ENCODE measurements around the gene CLSTN1.
"Not testable (repeated sequence)": the region's sequence is repeated elsewhere in the genome, so short reads cannot be mapped to it uniquely, and the experiment has no call there.

CLSTN1 gene

GRCh38 chr1:9761855-9762254 lies 61.9 kb downstream of the CLSTN1 start:
- H3K36me3 Mint-ChIP-seq (ENCODE audit: low read depth): peaks cover 10% of the 10 kb centered on the region
- no peaks in the 10 kb centered on the region for H3K27me3 Mint-ChIP-seq (ENCODE audit: low read depth)
- no peak overlapping the region for H3K4me3 Mint-ChIP-seq
- H3K27ac Mint-ChIP-seq: no peak overlapping the region
- H3K9me3 Mint-ChIP-seq: no peaks in the 10 kb centered on the region
- peaks cover 9% of the 10 kb centered on the region for H3K4me1 Mint-ChIP-seq (ENCODE audit: low read depth)

GRCh38 chr1:9760824-9761223 lies 62.9 kb downstream of the CLSTN1 start:
- H3K4me3 Mint-ChIP-seq: no peak overlapping the region
- H3K36me3 Mint-ChIP-seq (ENCODE audit: low read depth): peaks cover 10% of the 10 kb centered on the region
- no peaks in the 10 kb centered on the region for H3K27me3 Mint-ChIP-seq (ENCODE audit: low read depth)
- peaks cover 9% of the 10 kb centered on the region for H3K4me1 Mint-ChIP-seq (ENCODE audit: low read depth)
- H3K27ac Mint-ChIP-seq: no peak overlapping the region
- no peaks in the 10 kb centered on the region for H3K9me3 Mint-ChIP-seq

- Mint-ChIP-seq H3K36me3 (ENCODE audit: low read depth) (peaks cover 15% of the 10 kb centered on the region), H3K4me3 (no peak overlapping the region)
These were observed 63.8 kb downstream of the CLSTN1 start for GRCh38 chr1:9759939-9760338.

GRCh38 chr1:9758559-9759121 lies 65.1 kb downstream of the CLSTN1 start:
- H3K36me3 Mint-ChIP-seq (ENCODE audit: low read depth): peaks cover 15% of the 10 kb centered on the region
- H3K27me3 Mint-ChIP-seq (ENCODE audit: low read depth): no peaks in the 10 kb centered on the region
- H3K4me3 Mint-ChIP-seq: no peak overlapping the region
- no peaks in the 10 kb centered on the region for H3K9me3 Mint-ChIP-seq
- H3K4me1 Mint-ChIP-seq (ENCODE audit: low read depth): peaks cover 8% of the 10 kb centered on the region
- no peak overlapping the region for H3K27ac Mint-ChIP-seq

More at GRCh38 chr1:9759939-9760338, 63.8 kb downstream of the CLSTN1 start:
- H3K9me3 Mint-ChIP-seq: no peaks in the 10 kb centered on the region
- H3K4me1 Mint-ChIP-seq (ENCODE audit: low read depth): peaks cover 11% of the 10 kb centered on the region
- H3K27me3 Mint-ChIP-seq (ENCODE audit: low read depth): no peaks in the 10 kb centered on the region
- H3K27ac Mint-ChIP-seq: no peak overlapping the region

- Mint-ChIP-seq H3K4me1 (ENCODE audit: low read depth) (peaks cover 7% of the 10 kb centered on the region), H3K27ac (no peak overlapping the region), H3K9me3 (no peaks in the 10 kb centered on the region)
These were observed 68.2 kb downstream of the CLSTN1 start for GRCh38 chr1:9755441-9755995.

GRCh38 chr1:9753121-9753531 lies 70.6 kb downstream of the CLSTN1 start:
- Mint-ChIP-seq H3K4me1 (ENCODE audit: low read depth) (peaks cover 4% of the 10 kb centered on the region), H3K9me3 (no peaks in the 10 kb centered on the region), H3K27ac (no peak overlapping the region), H3K27me3 (ENCODE audit: low read depth) (no peaks in the 10 kb centered on the region), H3K36me3 (ENCODE audit: low read depth) (peaks cover 33% of the 10 kb centered on the region), H3K4me3 (no peak overlapping the region)

More at GRCh38 chr1:9755441-9755995, 68.2 kb downstream of the CLSTN1 start:
- Mint-ChIP-seq H3K4me3 (no peak overlapping the region), H3K27me3 (ENCODE audit: low read depth) (no peaks in the 10 kb centered on the region), H3K36me3 (ENCODE audit: low read depth) (peaks cover 20% of the 10 kb centered on the region)

GRCh38 chr1:9751971-9752370 lies 71.8 kb downstream of the CLSTN1 start:
- peaks cover 34% of the 10 kb centered on the region for H3K36me3 Mint-ChIP-seq (ENCODE audit: low read depth)
- no peaks in the 10 kb centered on the region for H3K27me3 Mint-ChIP-seq (ENCODE audit: low read depth)
- no peaks in the 10 kb centered on the region for H3K9me3 Mint-ChIP-seq
- H3K4me1 Mint-ChIP-seq (ENCODE audit: low read depth): peaks cover 4% of the 10 kb centered on the region
- no peak overlapping the region for H3K27ac Mint-ChIP-seq
- no peak overlapping the region for H3K4me3 Mint-ChIP-seq

GRCh38 chr1:9749361-9749760 lies 74.4 kb downstream of the CLSTN1 start:
- no peaks in the 10 kb centered on the region for H3K27me3 Mint-ChIP-seq (ENCODE audit: low read depth)
- H3K36me3 Mint-ChIP-seq (ENCODE audit: low read depth): peaks cover 28% of the 10 kb centered on the region
- H3K4me1 Mint-ChIP-seq (ENCODE audit: low read depth): peaks cover 2% of the 10 kb centered on the region
- no peak overlapping the region for H3K4me3 Mint-ChIP-seq
- H3K9me3 Mint-ChIP-seq: no peaks in the 10 kb centered on the region
- no peak overlapping the region for H3K27ac Mint-ChIP-seq

GRCh38 chr1:9748391-9748790 lies 75.4 kb downstream of the CLSTN1 start:
- not testable (repeated sequence) for H3K27me3 Mint-ChIP-seq (ENCODE audit: low read depth); H3K4me3 Mint-ChIP-seq; H3K4me1 Mint-ChIP-seq (ENCODE audit: low read depth); H3K9me3 Mint-ChIP-seq; H3K27ac Mint-ChIP-seq
- H3K36me3 Mint-ChIP-seq (ENCODE audit: low read depth): peaks cover 34% of the 10 kb centered on the region

- peaks cover 45% of the 10 kb centered on the region for H3K36me3 Mint-ChIP-seq (ENCODE audit: low read depth)
- no peak overlapping the region for H3K4me3 Mint-ChIP-seq
- H3K4me1 Mint-ChIP-seq (ENCODE audit: low read depth): peaks cover 2% of the 10 kb centered on the region
- no peak overlapping the region for H3K27ac Mint-ChIP-seq
- no peaks in the 10 kb centered on the region for H3K9me3 Mint-ChIP-seq
- H3K27me3 Mint-ChIP-seq (ENCODE audit: low read depth): no peaks in the 10 kb centered on the region
These were observed 77.1 kb downstream of the CLSTN1 start for GRCh38 chr1:9746651-9747050.

GRCh38 chr1:9746211-9746610 lies 77.6 kb downstream of the CLSTN1 start:
- no peak overlapping the region for H3K4me3 Mint-ChIP-seq
- no peaks in the 10 kb centered on the region for H3K27me3 Mint-ChIP-seq (ENCODE audit: low read depth)
- H3K9me3 Mint-ChIP-seq: no peaks in the 10 kb centered on the region
- no peak overlapping the region for H3K27ac Mint-ChIP-seq
- no peaks in the 10 kb centered on the region for H3K4me1 Mint-ChIP-seq (ENCODE audit: low read depth)
- peaks cover 44% of the 10 kb centered on the region for H3K36me3 Mint-ChIP-seq (ENCODE audit: low read depth)

GRCh38 chr1:9744106-9744799 lies 79.5 kb downstream of the CLSTN1 start:
- Mint-ChIP-seq H3K4me3 (no peak overlapping the region), H3K36me3 (ENCODE audit: low read depth) (peaks cover 41% of the 10 kb centered on the region), H3K9me3 (no peaks in the 10 kb centered on the region), H3K27ac (no peak overlapping the region), H3K27me3 (ENCODE audit: low read depth) (no peaks in the 10 kb centered on the region), H3K4me1 (ENCODE audit: low read depth) (no peaks in the 10 kb centered on the region)

- H3K4me1 Mint-ChIP-seq (ENCODE audit: low read depth): peaks cover 19% of the 10 kb centered on the region
- no peaks in the 10 kb centered on the region for H3K27me3 Mint-ChIP-seq (ENCODE audit: low read depth)
- H3K9me3 Mint-ChIP-seq: no peaks in the 10 kb centered on the region
- no peak overlapping the region for H3K4me3 Mint-ChIP-seq
- H3K36me3 Mint-ChIP-seq (ENCODE audit: low read depth): peaks cover 52% of the 10 kb centered on the region
- H3K27ac Mint-ChIP-seq: no peak overlapping the region
These were observed 86.1 kb downstream of the CLSTN1 start for GRCh38 chr1:9737671-9738070.

GRCh38 chr1:9737057-9737456 lies 86.7 kb downstream of the CLSTN1 start:
- Mint-ChIP-seq H3K27me3 (ENCODE audit: low read depth) (no peaks in the 10 kb centered on the region), H3K4me1 (ENCODE audit: low read depth) (peaks cover 22% of the 10 kb centered on the region), H3K36me3 (ENCODE audit: low read depth) (peaks cover 56% of the 10 kb centered on the region), H3K9me3 (no peaks in the 10 kb centered on the region), H3K27ac (no peak overlapping the region), H3K4me3 (no peak overlapping the region)

GRCh38 chr1:9736241-9736640 lies 87.5 kb downstream of the CLSTN1 start:
- Mint-ChIP-seq H3K4me1 (ENCODE audit: low read depth) (peaks cover 26% of the 10 kb centered on the region), H3K4me3 (no peak overlapping the region), H3K27me3 (ENCODE audit: low read depth) (no peaks in the 10 kb centered on the region), H3K9me3 (no peaks in the 10 kb centered on the region), H3K27ac (no peak overlapping the region), H3K36me3 (ENCODE audit: low read depth) (peaks cover 57% of the 10 kb centered on the region)
